ENCODE data around the gene PRUNE1. TPM values are rescaled to one million over a fixed set of nuclear protein-coding genes. Genes with fewer than 3 reads are reported as not detected.
A peak's percentile ranks its signal among the peaks of the same experiment; 100 is the strongest.

Gene PRUNE1
- total RNA-seq, 4 donors from 2014 or later: 16.5 to 24.2 (median 20.4) TPM

DNA sequence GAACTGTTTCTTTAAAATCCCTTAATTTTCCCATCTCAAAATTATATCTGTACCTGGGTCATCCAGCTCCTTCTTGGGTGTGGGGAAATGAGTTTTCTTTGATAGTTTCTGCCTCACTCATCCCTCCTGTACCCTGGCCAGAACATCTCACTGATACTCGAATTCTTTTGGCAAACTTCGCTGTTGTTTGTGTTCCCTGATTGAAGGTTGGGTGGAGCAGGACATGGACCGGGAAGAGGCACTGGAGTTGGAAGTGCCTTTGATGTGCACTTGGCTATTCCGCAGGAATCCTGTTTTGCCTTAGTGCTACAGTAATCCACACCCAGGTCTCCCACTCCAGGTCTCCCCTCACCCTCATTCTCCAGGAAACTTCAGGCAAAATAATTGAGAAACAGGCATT, 12.8 kb upstream of the PRUNE1 start:
- Histone ChIP-seq H3K9me3 (no peaks in the 10 kb centered on the region), H3K27ac (peak overlapping the region; percentile 76), H3K4me1 (peaks cover 15% of the 10 kb centered on the region), H3K27me3 (no peaks in the 10 kb centered on the region), H3K4me3 (no peak overlapping the region), H3K36me3 (peaks cover 36% of the 10 kb centered on the region)
- DNase-seq (ENCODE audit: low spot score in 2 of 2): no peak
- TF ChIP-seq POLR2AphosphoS5 (IDR thresholded peaks at IDR 0.05): no peak
- TF ChIP-seq, protein P1, sequence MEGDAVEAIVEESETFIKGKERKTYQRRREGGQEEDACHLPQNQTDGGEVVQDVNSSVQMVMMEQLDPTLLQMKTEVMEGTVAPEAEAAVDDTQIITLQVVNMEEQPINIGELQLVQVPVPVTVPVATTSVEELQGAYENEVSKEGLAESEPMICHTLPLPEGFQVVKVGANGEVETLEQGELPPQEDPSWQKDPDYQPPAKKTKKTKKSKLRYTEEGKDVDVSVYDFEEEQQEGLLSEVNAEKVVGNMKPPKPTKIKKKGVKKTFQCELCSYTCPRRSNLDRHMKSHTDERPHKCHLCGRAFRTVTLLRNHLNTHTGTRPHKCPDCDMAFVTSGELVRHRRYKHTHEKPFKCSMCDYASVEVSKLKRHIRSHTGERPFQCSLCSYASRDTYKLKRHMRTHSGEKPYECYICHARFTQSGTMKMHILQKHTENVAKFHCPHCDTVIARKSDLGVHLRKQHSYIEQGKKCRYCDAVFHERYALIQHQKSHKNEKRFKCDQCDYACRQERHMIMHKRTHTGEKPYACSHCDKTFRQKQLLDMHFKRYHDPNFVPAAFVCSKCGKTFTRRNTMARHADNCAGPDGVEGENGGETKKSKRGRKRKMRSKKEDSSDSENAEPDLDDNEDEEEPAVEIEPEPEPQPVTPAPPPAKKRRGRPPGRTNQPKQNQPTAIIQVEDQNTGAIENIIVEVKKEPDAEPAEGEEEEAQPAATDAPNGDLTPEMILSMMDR (IDR thresholded peaks at IDR 0.05): no peak
- TF ChIP-seq EP300 (IDR thresholded peaks at IDR 0.05): no peak
- TF ChIP-seq POLR2A (IDR thresholded peaks at IDR 0.05): no peak
- 21% methylated on average over 4 of the region's 4 CpGs for WGBS

DNA sequence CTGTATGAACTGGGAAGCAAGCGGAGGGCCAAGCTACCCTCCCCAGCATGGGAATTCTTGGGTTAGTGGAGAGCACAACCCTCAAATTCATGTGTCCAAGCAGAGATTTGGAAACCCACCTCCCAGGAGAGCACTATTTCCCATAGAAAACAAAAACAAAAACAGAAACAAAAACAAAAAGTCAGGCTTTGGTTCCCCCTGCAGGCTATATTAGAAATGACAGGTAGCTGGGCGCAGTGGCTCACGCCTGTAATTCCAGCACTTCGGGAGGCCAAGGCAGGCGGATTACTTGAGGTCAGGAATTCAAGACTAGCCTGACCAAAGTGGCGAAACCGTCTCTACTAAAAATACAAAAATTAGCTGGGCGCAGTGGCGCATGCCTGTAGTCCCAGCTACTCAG, 12.4 kb upstream of the PRUNE1 start:
- no peak for TF ChIP-seq POLR2A (IDR thresholded peaks at IDR 0.05)
- peak in 1 of 3 donors; percentile 17 for TF ChIP-seq POLR2AphosphoS5 (IDR thresholded peaks at IDR 0.05)
- TF ChIP-seq, protein P1 (IDR thresholded peaks at IDR 0.05): peak; percentile 81 to 84
- Histone ChIP-seq H3K27ac (peak overlapping the region; percentile 76), H3K27me3 (no peaks in the 10 kb centered on the region), H3K4me3 (no peak overlapping the region), H3K9me3 (no peaks in the 10 kb centered on the region), H3K36me3 (peaks cover 40% of the 10 kb centered on the region), H3K4me1 (peaks cover 15% of the 10 kb centered on the region)
- peak in 1 of 2 donors; percentile 77 for DNase-seq (ENCODE audit: low spot score in 2 of 2)
- WGBS: 23% methylated on average over 9 of the region's 9 CpGs

DNA sequence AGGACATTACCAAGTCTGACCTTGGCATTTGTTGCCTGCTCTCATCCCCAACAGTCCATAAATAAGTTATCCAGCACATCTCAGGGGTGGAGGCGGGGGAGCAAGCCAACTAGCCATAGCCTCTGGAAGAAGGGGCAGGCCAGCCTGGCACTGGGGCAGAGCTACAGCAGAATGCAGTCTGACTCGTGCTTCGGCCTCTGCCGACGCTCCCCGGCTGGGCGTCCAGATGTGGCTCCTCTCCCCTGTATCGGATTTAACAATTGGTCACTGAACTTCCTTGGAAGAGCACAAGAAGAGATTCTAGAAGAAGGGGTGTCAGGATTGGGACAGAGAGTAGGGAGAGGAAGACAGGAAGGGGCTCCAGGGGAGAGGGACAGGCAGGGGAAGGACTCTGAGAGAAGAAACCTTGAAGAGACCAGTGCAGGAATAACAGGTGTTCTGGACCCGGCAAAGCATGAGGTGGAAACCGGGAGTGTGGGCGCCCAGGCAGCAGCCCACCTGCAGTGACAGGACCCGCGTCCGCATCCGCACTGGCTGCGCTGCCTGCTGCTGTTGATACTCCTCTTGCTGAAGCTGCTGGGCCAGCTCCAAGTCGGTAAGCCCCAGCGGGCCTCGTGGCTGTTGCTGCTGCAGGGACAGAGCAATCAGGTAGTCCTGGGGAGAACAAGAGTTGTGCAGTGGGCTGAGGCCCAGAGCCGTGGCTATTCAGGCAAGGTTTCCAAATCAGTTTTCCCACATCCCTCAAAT, 10.9 kb upstream of the PRUNE1 start:
- Histone ChIP-seq H3K4me1 (peaks cover 18% of the 10 kb centered on the region), H3K9me3 (no peaks in the 10 kb centered on the region), H3K36me3 (peaks cover 54% of the 10 kb centered on the region), H3K27me3 (no peaks in the 10 kb centered on the region), H3K27ac (no peak overlapping the region), H3K4me3 (no peak overlapping the region)
- no peak for DNase-seq (ENCODE audit: low spot score in 2 of 2)
- TF ChIP-seq POLR2A (IDR thresholded peaks at IDR 0.05) (no peak), POLR2AphosphoS5 (IDR thresholded peaks at IDR 0.05) (no peak), EP300 (IDR thresholded peaks at IDR 0.05) (no peak)
- TF ChIP-seq, protein P1 (IDR thresholded peaks at IDR 0.05): no peak
- WGBS: 93% methylated on average over 17 of the region's 20 CpGs

DNA sequence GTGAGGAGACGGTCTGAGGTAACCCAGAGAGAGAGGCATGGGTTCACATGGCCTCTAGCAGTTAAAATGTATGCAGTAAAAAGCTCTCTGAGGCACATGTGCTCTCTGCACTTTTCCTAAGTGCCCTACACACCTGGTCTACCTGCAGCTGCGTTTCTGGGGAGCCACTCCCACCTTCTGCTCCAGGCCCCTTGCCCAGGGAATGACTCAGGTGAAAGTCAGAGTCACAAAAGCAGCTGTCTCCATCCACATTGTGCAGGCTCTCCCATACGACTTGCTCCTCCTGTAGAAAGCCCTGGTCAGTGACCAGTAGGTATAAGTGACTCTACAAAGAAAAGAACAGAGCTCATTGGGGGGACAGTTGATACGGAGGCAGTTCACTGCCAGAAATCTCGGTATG, 10.3 kb upstream of the PRUNE1 start:
- TF ChIP-seq, protein P1 (IDR thresholded peaks at IDR 0.05): no peak
- TF ChIP-seq EP300 (IDR thresholded peaks at IDR 0.05): no peak
- TF ChIP-seq POLR2AphosphoS5 (IDR thresholded peaks at IDR 0.05): no peak
- no peak for TF ChIP-seq POLR2A (IDR thresholded peaks at IDR 0.05)
- no peaks in the 10 kb centered on the region for H3K27me3 ChIP-seq
- no peak overlapping the region for H3K4me3 ChIP-seq
- DNase-seq (ENCODE audit: low spot score in 2 of 2): no peak
- peaks cover 25% of the 10 kb centered on the region for H3K4me1 ChIP-seq
- no peaks in the 10 kb centered on the region for H3K9me3 ChIP-seq
- 72% methylated on average over 4 of the region's 5 CpGs for WGBS
- H3K36me3 ChIP-seq: peaks cover 57% of the 10 kb centered on the region
- no peak overlapping the region for H3K27ac ChIP-seq

DNA sequence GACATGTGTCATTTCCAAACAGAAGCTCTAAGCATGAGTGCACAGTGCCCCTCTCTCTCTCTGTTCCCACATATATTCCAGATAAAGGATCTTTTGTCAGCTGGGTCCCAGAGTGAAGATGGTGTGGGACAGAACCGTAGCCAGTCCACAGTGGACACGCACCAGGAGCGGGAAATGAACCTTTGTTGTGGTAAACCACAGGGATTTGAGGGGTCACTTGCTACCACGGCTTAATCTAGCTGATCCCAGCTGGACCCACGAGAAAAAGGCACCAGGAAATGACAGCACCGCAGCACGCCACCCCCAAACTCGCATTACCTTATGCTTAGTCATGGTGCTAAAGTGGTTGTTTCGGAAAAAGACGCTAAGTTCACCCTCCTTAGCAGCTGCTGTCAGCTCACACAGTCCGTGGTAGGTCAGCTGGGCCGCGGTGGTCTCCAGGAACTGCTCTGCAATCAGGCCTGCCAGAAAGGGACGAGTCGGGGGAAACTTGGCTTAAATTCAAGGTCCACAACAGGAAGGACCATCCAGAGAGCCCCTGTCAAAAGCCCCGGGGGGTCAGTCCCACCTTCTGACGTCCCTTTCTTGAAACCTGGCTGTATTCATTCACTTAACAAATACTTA, 9.1 kb upstream of the PRUNE1 start:
- H3K27ac ChIP-seq: no peak overlapping the region
- peaks cover 57% of the 10 kb centered on the region for H3K36me3 ChIP-seq
- 85% methylated on average over 17 of the region's 17 CpGs for WGBS
- H3K9me3 ChIP-seq: no peaks in the 10 kb centered on the region
- H3K4me3 ChIP-seq: no peak overlapping the region
- DNase-seq (ENCODE audit: low spot score in 2 of 2): no peak
- TF ChIP-seq EP300 (IDR thresholded peaks at IDR 0.05): no peak
- TF ChIP-seq, protein P1 (IDR thresholded peaks at IDR 0.05): no peak
- no peak for TF ChIP-seq POLR2AphosphoS5 (IDR thresholded peaks at IDR 0.05)
- no peak for TF ChIP-seq POLR2A (IDR thresholded peaks at IDR 0.05)
- H3K27me3 ChIP-seq: no peaks in the 10 kb centered on the region
- peaks cover 37% of the 10 kb centered on the region for H3K4me1 ChIP-seq
